Heart right ventricle (tissue), 16 donors: ENCODE measurements around the gene LRFN4. TPM values are rescaled to one million over a fixed set of nuclear protein-coding genes. Genes with fewer than 3 reads are reported as not detected.

ENCODE experiments used
- ATAC-seq, 8 donors: fragments of 200-7000 bp; cut with Tn5 transposase; one replicate each; pipeline ENCODE4 v1.9.1; 2020; ENCODE audit warnings: mild to moderate bottlenecking in 8 of 8, moderate library complexity in 8 of 8, moderate number of reproducible peaks in 1 of 8
- DNase-seq, 2 donors: peaks; one replicate each; pipeline ENCODE4 v3.0.0-alpha.2; 2020
- H3K27ac ChIP-seq, 10 donors: fragments of 200-600 bp; sonication (generic) in 2 of 10; one replicate each; pipeline versions ENCODE4 v1.5.0 to v1.8.0; 2020 to 2022; ENCODE audit warnings: mild to moderate bottlenecking in 3 of 10
- H3K27me3 ChIP-seq, 7 donors: fragments of 200-600 bp; one replicate each; pipeline ENCODE4 v1.8.0; 2021 to 2022; ENCODE audit warnings: mild to moderate bottlenecking in 2 of 7
- H3K36me3 ChIP-seq, 9 donors: fragments of 200-600 bp; sonication (generic) in 1 of 9; one replicate each; pipeline versions ENCODE4 v1.5.0 to v1.8.0; 2020 to 2022; ENCODE audit warnings: mild to moderate bottlenecking in 2 of 9
- H3K4me1 ChIP-seq, 9 donors: fragments of 200-600 bp; sonication (generic) in 1 of 9; one replicate each; pipeline versions ENCODE4 v1.5.0 to v1.8.0; 2020 to 2022; ENCODE audit warnings: mild to moderate bottlenecking in 4 of 9
- H3K4me3 ChIP-seq, 10 donors: fragments of 200-600 bp; sonication (generic) in 2 of 10; one replicate each; pipeline versions ENCODE4 v1.5.0 to v1.8.0; 2020 to 2022; ENCODE audit warnings: mild to moderate bottlenecking in 7 of 10, moderate library complexity in 2 of 10
- H3K9me3 ChIP-seq, 11 donors: fragments of 200-600 bp in 10 of 11; sonication (generic) in 2 of 11; one replicate each; pipeline versions ENCODE4 v1.5.0 to v1.8.0; 2013 to 2022; ENCODE audit warnings: mild to moderate bottlenecking in 2 of 11, control low read depth in 1 of 11, moderate library complexity in 1 of 11
- WGBS, 2 donors: extraction: QIAGEN DNeasy Blood & Tissue Kit; methylation state at CpG; one replicate each; pipeline ENCODE4 v1.1.7; 2013; ENCODE audit warnings: inconsistent platforms in 1 of 2; 5-methylcytosine and 5-hydroxymethylcytosine counted together
- intact Hi-C, 10 donors: fragments of 100-400 bp; cut with DNase I; formaldehyde crosslinking; loops; one replicate each; pipeline versions ENCODE4 v1.11.1 to v1.14.2; 2022
- polyA plus RNA-seq, 2 donors: library from polyadenylated mRNA; stranded (reverse); fragments of 200-250 nt; gene quantifications; one replicate each; pipeline ENCODE4 v1.2.3, GENCODE V29; 2013
- total RNA-seq, 10 donors: library from RNA; stranded (reverse); fragmentation: NEBNext Ultra II Directional in 3 of 10; extraction: Animal tissue kit (Norgen Biotek cat#: 25700) in 3 of 10; gene quantifications; one replicate each; pipeline versions ENCODE4 v1.2.1 to v1.2.4, GENCODE V29; 2021 to 2023
- TF ChIP-seq, protein P1 (sequence below), 9 donors: fragments of 200-600 bp; sonication (generic) in 2 of 9; IDR thresholded peaks; one replicate each; pipeline versions ENCODE4 v1.5.0 to v1.8.0; 2021 to 2022; ENCODE audit warnings: antibody characterized with exemption in 9 of 9, mild to moderate bottlenecking in 5 of 9, moderate library complexity in 1 of 9
- donor health status: Arrhythmogenic right ventricular cardiomyopathy.
- donor health status: ischemic (EF 13 %, LVEDD 7.1; RV severe dilation, severe dysfunction).
- donor health status: healthy with polysubstance abuse.
- donor health status: DM: no; HTN: yes; CAD: no.
- donor health status: DM: no; HTN: no; CAD: no.
- donor health status: ischemic (EF 25% LVEDD 6.9; RV normal size, moderate dysfunction).
- donor health status: ischemic (EF 25% LVEDD 5.7; RV mildly dilated, moderate dysfunction).
- donor health status: healthy.
- donor health status: DM: yes; HTN: yes; CAD: no.
- donor health status: Ischemic cardiomyopathy.
- donor health status: ischemic (EF 35%, LVEDD 5.7; RV mildly dilated, moderate dysfunction).
- donor health status: nonischemic (EF 11% LVEDD 7.7; RV severe dilation, severe dysfunction).
- donor health status: DM: yes; HTN: yes; CAD: no.
- donor health status: PGD.
- donor health status: ischemic (EF 29% LVEDD 5.4; RV normal size, mild dysfunction).
- donor health status: nonischemic (EF 23%, LVEDD 6.1; RV moderate dilation, normal function).

The LRFN4 gene
- total and polyA plus RNA-seq, 12 donors = 9.1 to 33.1 (median 13.9) TPM

DNA sequence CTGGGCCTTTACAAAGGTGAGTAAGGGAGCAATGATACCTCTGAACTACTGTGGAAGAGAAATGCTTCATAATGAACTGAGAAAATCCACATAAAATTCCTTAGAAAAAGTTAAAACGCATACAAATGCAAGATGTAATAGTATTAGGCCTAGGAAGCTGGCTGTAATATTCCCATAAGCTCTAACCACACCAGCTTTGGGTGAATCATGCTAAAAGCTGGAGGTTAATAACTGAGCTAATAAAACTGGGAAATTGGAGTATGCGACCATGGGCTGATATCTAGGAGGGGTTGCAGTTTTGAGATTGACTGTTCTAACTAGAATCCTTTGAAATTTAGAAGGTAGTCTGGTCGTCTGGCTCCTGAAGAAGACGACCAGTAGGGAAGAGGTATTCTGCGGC is 42.2 kb upstream of the LRFN4 start:
- no peak for DNase-seq
- H3K36me3 ChIP-seq = peaks cover 0 to 37% (median 0%) of the 10 kb centered on the region in 9 donors
- WGBS, 2 donors = 93 to 94% methylated on average over 5 of the region's 5 CpGs
- ATAC-seq = no peak
- H3K9me3 ChIP-seq = no peaks in the 10 kb centered on the region
- no peaks in the 10 kb centered on the region for H3K27me3 ChIP-seq
- TF ChIP-seq, protein P1, sequence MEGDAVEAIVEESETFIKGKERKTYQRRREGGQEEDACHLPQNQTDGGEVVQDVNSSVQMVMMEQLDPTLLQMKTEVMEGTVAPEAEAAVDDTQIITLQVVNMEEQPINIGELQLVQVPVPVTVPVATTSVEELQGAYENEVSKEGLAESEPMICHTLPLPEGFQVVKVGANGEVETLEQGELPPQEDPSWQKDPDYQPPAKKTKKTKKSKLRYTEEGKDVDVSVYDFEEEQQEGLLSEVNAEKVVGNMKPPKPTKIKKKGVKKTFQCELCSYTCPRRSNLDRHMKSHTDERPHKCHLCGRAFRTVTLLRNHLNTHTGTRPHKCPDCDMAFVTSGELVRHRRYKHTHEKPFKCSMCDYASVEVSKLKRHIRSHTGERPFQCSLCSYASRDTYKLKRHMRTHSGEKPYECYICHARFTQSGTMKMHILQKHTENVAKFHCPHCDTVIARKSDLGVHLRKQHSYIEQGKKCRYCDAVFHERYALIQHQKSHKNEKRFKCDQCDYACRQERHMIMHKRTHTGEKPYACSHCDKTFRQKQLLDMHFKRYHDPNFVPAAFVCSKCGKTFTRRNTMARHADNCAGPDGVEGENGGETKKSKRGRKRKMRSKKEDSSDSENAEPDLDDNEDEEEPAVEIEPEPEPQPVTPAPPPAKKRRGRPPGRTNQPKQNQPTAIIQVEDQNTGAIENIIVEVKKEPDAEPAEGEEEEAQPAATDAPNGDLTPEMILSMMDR (IDR thresholded peaks at IDR 0.05) = no peak
- intact Hi-C loops = loop anchor here in 2 of 10 donors (5.0 to 10.0 kb wide), 2 partner anchors 97 to 100 kb away; no protein-coding TSS in a partner anchor
- no peak overlapping the region for H3K4me3 ChIP-seq
- no peak overlapping the region for H3K27ac ChIP-seq
- no peaks in the 10 kb centered on the region for H3K4me1 ChIP-seq

DNA sequence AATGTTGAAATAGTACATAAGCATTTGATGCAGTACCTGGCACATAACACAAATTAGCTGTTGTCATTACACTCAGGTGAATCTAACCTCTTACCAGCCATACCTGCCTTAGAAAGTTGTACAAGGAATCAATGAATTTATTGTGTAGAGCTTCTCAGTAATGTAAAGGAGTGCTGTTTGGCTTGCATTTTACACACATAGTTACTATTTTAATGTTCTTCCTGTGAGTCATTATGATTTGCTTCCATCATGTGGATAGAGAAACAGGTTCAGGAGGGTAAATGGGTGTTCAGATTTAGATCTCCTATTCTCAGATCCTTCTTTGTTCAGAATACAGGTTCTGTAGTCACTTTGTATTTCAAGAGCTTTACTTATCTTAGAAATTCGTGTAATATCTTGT is 41.2 kb upstream of the LRFN4 start:
- peaks cover 0 to 32% (median 0%) of the 10 kb centered on the region in 9 donors for H3K36me3 ChIP-seq

DNA sequence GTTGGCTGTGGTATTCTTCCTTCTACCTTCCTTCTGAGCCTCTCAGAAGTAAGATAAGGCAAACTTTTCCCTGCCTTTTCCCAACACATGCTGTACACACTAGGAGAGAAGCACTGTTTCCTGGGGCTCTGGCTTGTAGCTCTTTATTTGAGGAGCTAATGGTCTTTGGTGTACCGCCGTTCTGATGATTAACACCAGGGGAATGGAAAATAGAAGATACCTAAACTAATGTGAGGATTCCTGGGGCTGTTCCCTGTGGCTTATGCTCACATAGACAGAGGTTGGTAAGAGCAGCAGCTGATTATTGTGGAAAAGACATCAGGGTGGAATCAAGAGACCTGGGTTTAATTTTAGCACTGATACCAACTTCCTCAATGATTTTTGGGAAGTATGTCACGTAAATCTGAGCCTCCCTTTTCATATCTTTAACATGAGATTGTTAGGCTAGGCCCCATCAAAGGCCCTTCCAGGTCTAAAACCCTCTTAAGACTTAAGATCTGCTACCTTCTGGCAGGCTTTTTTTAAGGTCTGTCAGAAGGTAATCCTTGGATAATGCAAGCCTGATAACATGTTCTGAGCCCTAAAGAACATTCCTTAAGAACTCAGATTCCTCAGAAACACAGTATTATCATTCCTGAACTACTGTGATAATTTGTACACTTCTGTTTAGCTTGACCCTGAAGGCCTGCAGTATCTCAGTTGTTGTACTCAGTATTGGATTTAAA is 38.5 kb upstream of the LRFN4 start:
- DNase-seq (no peak), ATAC-seq (no peak)
- H3K27me3 ChIP-seq = no peaks in the 10 kb centered on the region
- no peak overlapping the region for H3K4me3 ChIP-seq
- intact Hi-C loops = loop anchor here in 2 of 10 donors (5.0 to 10.0 kb wide), 2 partner anchors 101 to 104 kb away; no protein-coding TSS in a partner anchor
- no peak overlapping the region for H3K27ac ChIP-seq
- no peaks in the 10 kb centered on the region for H3K4me1 ChIP-seq
- 84 to 91% methylated on average over 3 of the region's 3 CpGs for WGBS, 2 donors
- H3K36me3 ChIP-seq = peaks cover 0 to 38% (median 0%) of the 10 kb centered on the region in 9 donors
- TF ChIP-seq, protein P1 (IDR thresholded peaks at IDR 0.05) = no peak
- no peaks in the 10 kb centered on the region for H3K9me3 ChIP-seq

More for the DNA sequence above, 41.2 kb upstream of the LRFN4 start:
- DNase-seq (no peak), ATAC-seq (no peak)
- TF ChIP-seq, protein P1 (IDR thresholded peaks at IDR 0.05) = no peak
- no peaks in the 10 kb centered on the region for H3K4me1 ChIP-seq
- intact Hi-C loops = loop anchor here in 2 of 10 donors (5.0 to 10.0 kb wide), 2 partner anchors 98 to 101 kb away; no protein-coding TSS in a partner anchor
- H3K9me3 ChIP-seq = no peaks in the 10 kb centered on the region
- no peaks in the 10 kb centered on the region for H3K27me3 ChIP-seq
- 15 to 46% methylated on average over 1 of the region's 1 CpG for WGBS, 2 donors
- H3K27ac ChIP-seq = no peak overlapping the region
- no peak overlapping the region for H3K4me3 ChIP-seq

DNA sequence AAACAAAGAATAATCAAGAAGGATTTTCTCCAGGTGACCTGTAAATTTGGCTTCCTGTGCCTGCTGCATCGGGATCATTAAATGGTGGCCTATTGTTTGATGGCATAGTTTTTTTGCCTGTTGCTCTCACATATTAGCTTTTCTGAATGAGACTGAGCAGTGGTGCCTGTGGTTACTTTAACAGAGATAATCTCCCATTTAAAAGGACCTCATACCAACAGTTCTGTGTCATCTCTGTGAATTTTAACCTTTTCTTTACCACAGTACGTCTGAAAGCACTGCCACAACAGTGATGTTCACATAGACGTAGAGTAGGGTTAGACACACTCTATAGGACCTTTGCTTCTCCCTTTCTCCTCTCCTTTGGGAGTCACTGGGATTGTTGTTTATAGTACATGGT is 36.5 kb upstream of the LRFN4 start:
- no peak for ATAC-seq
- 73 to 83% methylated on average over 3 of the region's 3 CpGs for WGBS, 2 donors

More for the DNA sequence above, 36.5 kb upstream of the LRFN4 start:
- Histone ChIP-seq H3K27me3 (no peaks in the 10 kb centered on the region), H3K4me1 (no peaks in the 10 kb centered on the region), H3K4me3 (no peak overlapping the region), H3K27ac (no peak overlapping the region), H3K9me3 (no peaks in the 10 kb centered on the region), H3K36me3 (peaks cover 0 to 33% (median 0%) of the 10 kb centered on the region in 9 donors)
- intact Hi-C loops = no loop called here
- no peak for DNase-seq
- TF ChIP-seq, protein P1 (IDR thresholded peaks at IDR 0.05) = no peak
